ENCODE data around the gene BLM. TPM values are rescaled to one million over a fixed set of nuclear protein-coding genes. Genes with fewer than 3 reads are reported as not detected.

Gene BLM
- polyA plus RNA-seq, 1 of the 3 experiments (the other 2 are of a cell fraction), result 2.7 TPM

DNA sequence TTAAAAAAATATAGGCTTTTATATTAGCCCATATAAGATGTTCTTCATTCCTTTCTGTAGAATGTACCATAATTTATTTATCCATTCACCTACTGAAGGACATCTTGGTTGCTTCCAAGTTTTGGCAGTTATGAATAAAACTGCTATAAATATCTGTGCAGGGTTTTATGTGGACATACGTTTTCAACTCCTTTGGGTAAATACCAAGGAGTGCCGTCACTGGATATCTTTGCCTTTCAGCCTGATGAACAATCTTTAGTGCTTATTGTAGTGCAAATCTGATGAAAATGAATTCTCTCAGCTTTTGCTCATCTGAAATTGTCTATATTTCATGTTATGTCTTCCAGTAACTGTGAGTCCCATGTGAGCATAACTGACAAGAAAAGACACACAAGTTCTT lies 26.6 kb upstream of the BLM start:
- Histone ChIP-seq H4K20me1 (ENCODE audit: insufficient read depth) (no peaks in the 10 kb centered on the region), H3F3A (replicated peaks; ENCODE audit: insufficient read depth) (no peaks in the 10 kb centered on the region), H3K9ac (no peak overlapping the region), H3K4me1 (ENCODE audit: control insufficient read depth in 1 of 2, insufficient read depth in 2 of 2, low read depth in 1 of 2, low read length in 1 of 2) (no peaks in the 10 kb centered on the region), H3K27me3 (ENCODE audit: insufficient read depth) (no peaks in the 10 kb centered on the region), H3K36me3 (replicated peaks in 1 of 2; ENCODE audit: control insufficient read depth in 1 of 2, insufficient read depth in 2 of 2, low read length in 1 of 2) (no peaks in the 10 kb centered on the region), H3K9me2 (no peaks in the 10 kb centered on the region), H3K27ac (ENCODE audit: low read depth in 2 of 2, low read length in 1 of 2) (no peak overlapping the region), H3K4me3 (ENCODE audit: low read depth in 2 of 2, low read length in 1 of 2) (no peak overlapping the region), H3K4me2 (no peak overlapping the region), H3K9me3 (no peaks in the 10 kb centered on the region), H2AFZ (ENCODE audit: low read depth) (no peak overlapping the region), H3K79me2 (ENCODE audit: insufficient read depth) (no peaks in the 10 kb centered on the region)
- CTCF ChIA-PET, result no interaction called here
- WGBS (ENCODE audit: low lambda C conversion rate), result 67% methylated on average over 2 of the region's 2 CpGs
- POLR2A ChIA-PET, result no interaction called here
- no peak for TF ChIP-seq YY1 (IDR thresholded peaks at IDR 0.05; ENCODE audit: low read depth)
- TF ChIP-seq, protein P1, sequence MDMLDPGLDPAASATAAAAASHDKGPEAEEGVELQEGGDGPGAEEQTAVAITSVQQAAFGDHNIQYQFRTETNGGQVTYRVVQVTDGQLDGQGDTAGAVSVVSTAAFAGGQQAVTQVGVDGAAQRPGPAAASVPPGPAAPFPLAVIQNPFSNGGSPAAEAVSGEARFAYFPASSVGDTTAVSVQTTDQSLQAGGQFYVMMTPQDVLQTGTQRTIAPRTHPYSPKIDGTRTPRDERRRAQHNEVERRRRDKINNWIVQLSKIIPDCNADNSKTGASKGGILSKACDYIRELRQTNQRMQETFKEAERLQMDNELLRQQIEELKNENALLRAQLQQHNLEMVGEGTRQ (IDR thresholded peaks at IDR 0.05; ENCODE audit: borderline replicate concordance, low read depth, low read length), result no peak
- TF ChIP-seq MXI1 (IDR thresholded peaks at IDR 0.05; ENCODE audit: low read depth, low read length), result no peak
- no peak for TF ChIP-seq FOXJ3 (CRISPR knock-in tag; IDR thresholded peaks at IDR 0.05)
- TF ChIP-seq ELF1 (IDR thresholded peaks at IDR 0.05), result no peak
- TF ChIP-seq FOXM1 (IDR thresholded peaks at IDR 0.05; ENCODE audit: low read depth), result no peak
- TF ChIP-seq PBX3 (IDR thresholded peaks at IDR 0.05), result no peak
- TF ChIP-seq EZH2phosphoT487 (IDR thresholded peaks at IDR 0.05; ENCODE audit: borderline replicate concordance, low read depth), result no peak
- TF ChIP-seq, protein P2, sequence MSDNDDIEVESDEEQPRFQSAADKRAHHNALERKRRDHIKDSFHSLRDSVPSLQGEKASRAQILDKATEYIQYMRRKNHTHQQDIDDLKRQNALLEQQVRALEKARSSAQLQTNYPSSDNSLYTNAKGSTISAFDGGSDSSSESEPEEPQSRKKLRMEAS (IDR thresholded peaks at IDR 0.05; ENCODE audit: low read depth), result no peak
- TF ChIP-seq, protein P3, sequence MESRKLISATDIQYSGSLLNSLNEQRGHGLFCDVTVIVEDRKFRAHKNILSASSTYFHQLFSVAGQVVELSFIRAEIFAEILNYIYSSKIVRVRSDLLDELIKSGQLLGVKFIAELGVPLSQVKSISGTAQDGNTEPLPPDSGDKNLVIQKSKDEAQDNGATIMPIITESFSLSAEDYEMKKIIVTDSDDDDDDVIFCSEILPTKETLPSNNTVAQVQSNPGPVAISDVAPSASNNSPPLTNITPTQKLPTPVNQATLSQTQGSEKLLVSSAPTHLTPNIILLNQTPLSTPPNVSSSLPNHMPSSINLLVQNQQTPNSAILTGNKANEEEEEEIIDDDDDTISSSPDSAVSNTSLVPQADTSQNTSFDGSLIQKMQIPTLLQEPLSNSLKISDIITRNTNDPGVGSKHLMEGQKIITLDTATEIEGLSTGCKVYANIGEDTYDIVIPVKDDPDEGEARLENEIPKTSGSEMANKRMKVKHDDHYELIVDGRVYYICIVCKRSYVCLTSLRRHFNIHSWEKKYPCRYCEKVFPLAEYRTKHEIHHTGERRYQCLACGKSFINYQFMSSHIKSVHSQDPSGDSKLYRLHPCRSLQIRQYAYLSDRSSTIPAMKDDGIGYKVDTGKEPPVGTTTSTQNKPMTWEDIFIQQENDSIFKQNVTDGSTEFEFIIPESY (IDR thresholded peaks at IDR 0.05; ENCODE audit: borderline replicate concordance, low read depth), result no peak
- no peak for DNase-seq

- TF ChIP-seq RFX5 (IDR thresholded peaks at IDR 0.05; ENCODE audit: low read length), result no peak
- TF ChIP-seq, protein P3 (IDR thresholded peaks at IDR 0.05; ENCODE audit: borderline replicate concordance, low read depth), result no peak
- no peak for TF ChIP-seq TEAD4 (IDR thresholded peaks at IDR 0.05; ENCODE audit: borderline replicate concordance, insufficient read depth)
- TF ChIP-seq SIN3A (IDR thresholded peaks at IDR 0.05; ENCODE audit: borderline replicate concordance, low read depth, low read length), result no peak
- no peak for TF ChIP-seq RAD21 (IDR thresholded peaks at IDR 0.05; ENCODE audit: low read length)
- TF ChIP-seq FOSL2 (IDR thresholded peaks at IDR 0.05; ENCODE audit: borderline replicate concordance, low read depth), result no peak
- TF ChIP-seq JUND (IDR thresholded peaks at IDR 0.05), result no peak
- TF ChIP-seq, protein P2 (IDR thresholded peaks at IDR 0.05; ENCODE audit: low read depth), result no peak
- POLR2A ChIA-PET, result no interaction called here
Measured at GRCh38 chr15:90691369-90691768, 25.8 kb upstream of the BLM start.

More at GRCh38 chr15:90691369-90691768, 25.8 kb upstream of the BLM start:
- H3K9ac ChIP-seq, result no peak overlapping the region
- 89% methylated on average over 4 of the region's 4 CpGs for WGBS (ENCODE audit: low lambda C conversion rate)
- DNase-seq, result no peak
- H4K20me1 ChIP-seq (ENCODE audit: insufficient read depth), result no peaks in the 10 kb centered on the region
- H3K4me2 ChIP-seq, result no peak overlapping the region
- H3K79me2 ChIP-seq (ENCODE audit: insufficient read depth), result no peaks in the 10 kb centered on the region
- no peaks in the 10 kb centered on the region for H3F3A ChIP-seq (replicated peaks; ENCODE audit: insufficient read depth)
- no peak overlapping the region for H3K27ac ChIP-seq (ENCODE audit: low read depth in 2 of 2, low read length in 1 of 2)
- H3K4me1 ChIP-seq (ENCODE audit: control insufficient read depth in 1 of 2, insufficient read depth in 2 of 2, low read depth in 1 of 2, low read length in 1 of 2), result no peaks in the 10 kb centered on the region
- H3K36me3 ChIP-seq (replicated peaks in 1 of 2; ENCODE audit: control insufficient read depth in 1 of 2, insufficient read depth in 2 of 2, low read length in 1 of 2), result no peaks in the 10 kb centered on the region
- no peaks in the 10 kb centered on the region for H3K9me2 ChIP-seq
- no peak overlapping the region for H2AFZ ChIP-seq (ENCODE audit: low read depth)
- H3K27me3 ChIP-seq (ENCODE audit: insufficient read depth), result no peaks in the 10 kb centered on the region
- no peak overlapping the region for H3K4me3 ChIP-seq (ENCODE audit: low read depth in 2 of 2, low read length in 1 of 2)
- H3K9me3 ChIP-seq, result no peaks in the 10 kb centered on the region
- CTCF ChIA-PET, result no interaction called here

Data from SK-N-SH (cell line).